ENCODE measurements around the gene ASTN2. TPM values are rescaled to one million over a fixed set of nuclear protein-coding genes. Genes with fewer than 3 reads are reported as not detected.

ASTN2 gene
- total and polyA plus RNA-seq, 10 of the 15 experiments (the other 5 are each of a cell fraction or from before 2014, with no cell fraction given): 1.4 to 15.7 (median 7.0) TPM

- TF ChIP-seq YY1 (IDR thresholded peaks at IDR 0.05; ENCODE audit: low read depth, low read length) (no peak), BMI1 (IDR thresholded peaks at IDR 0.05; ENCODE audit: borderline replicate concordance) (no peak), ZNF207 (IDR thresholded peaks at IDR 0.05; ENCODE audit: borderline replicate concordance) (no peak), SUZ12 (IDR thresholded peaks at IDR 0.05; ENCODE audit: unreplicated experiment) (no peak), USF1 (IDR thresholded peaks at IDR 0.05; ENCODE audit: borderline replicate concordance, extremely low read length, insufficient read depth, low read depth, low read length) (no peak), WRNIP1 (IDR thresholded peaks at IDR 0.05; ENCODE audit: borderline replicate concordance, low read depth, low read length) (no peak)
These were observed 924.5 kb downstream of the ASTN2 start for GRCh38 chr9:116490321-116490720.

GRCh38 chr9:116488373-116488772, 926.5 kb downstream of the ASTN2 start:
- POLR2A ChIA-PET: no interaction called here
- BruUV-seq (replicated peaks): no TSS peak
- FAIRE-seq: no peak

More at GRCh38 chr9:116490321-116490720, 924.5 kb downstream of the ASTN2 start:
- no peaks in the 10 kb centered on the region for H3K4me1 ChIP-seq (ENCODE audit: control insufficient read depth, insufficient read depth, low read length)
- intact Hi-C loops (cut with micrococcal nuclease; ENCODE audit: unreplicated experiment): loop anchor here (10.0 kb wide), 3 partner anchors 156 to 326 kb away; no protein-coding TSS in a partner anchor
- ChIA-PET CTCF (interaction anchor here (2.1 kb wide), 1 partner anchor 327 kb away, joined by 6 read pairs; no protein-coding TSS in a partner anchor), POLR2A (no interaction called here), RAD21 (ENCODE audit: unreplicated experiment) (no interaction called here), SMC1A (ENCODE audit: uncharacterized antibody, unreplicated experiment) (interaction anchor here (0.6 kb wide), 1 partner anchor 14 kb away, joined by 3 read pairs; no protein-coding TSS in a partner anchor)
- no TSS peak for BruUV-seq (replicated peaks)
- H3K36me3 ChIP-seq (ENCODE audit: control insufficient read depth in 2 of 2, insufficient read depth in 2 of 2, low read length in 1 of 2): no peaks in the 10 kb centered on the region
- WGBS (ENCODE audit: insufficient coverage, insufficient replicate concordance, low lambda C conversion rate, missing lambda C conversion rate): 100% methylated on average over 1 of the region's 1 CpG
- no peak overlapping the region for H3K4me3 ChIP-seq
- FAIRE-seq (no peak), DNase-seq (ENCODE audit: low read depth, low spot score) (no peak), ATAC-seq (no peak)
- no peaks in the 10 kb centered on the region for H4K20me1 ChIP-seq (ENCODE audit: control insufficient read depth, insufficient read depth)
- H3K27ac ChIP-seq (ENCODE audit: control insufficient read depth, insufficient read depth): no peak overlapping the region
- H3K4me2 ChIP-seq (ENCODE audit: control insufficient read depth, insufficient read depth): no peak overlapping the region
- no peaks in the 10 kb centered on the region for H3K9me3 ChIP-seq (replicated peaks; ENCODE audit: control insufficient read depth, insufficient read depth, low read length)
- in situ Hi-C loops (cut with MboI): no loop called here
- no peak overlapping the region for H2AFZ ChIP-seq (ENCODE audit: control insufficient read depth, low read depth, low read length)
- H3K27me3 ChIP-seq (replicated peaks in 1 of 2; ENCODE audit: control insufficient read depth in 2 of 2, insufficient read depth in 2 of 2, low read length in 1 of 2): no peaks in the 10 kb centered on the region
- no peak overlapping the region for H3K9ac ChIP-seq (ENCODE audit: control insufficient read depth, insufficient read depth, low read length)
- H3K79me2 ChIP-seq (ENCODE audit: control insufficient read depth, insufficient read depth, low read length): no peaks in the 10 kb centered on the region

More at GRCh38 chr9:116488373-116488772, 926.5 kb downstream of the ASTN2 start:
- SMC1A ChIA-PET (ENCODE audit: uncharacterized antibody, unreplicated experiment): no interaction called here
- DNase-seq (ENCODE audit: low read depth, low spot score) (no peak), ATAC-seq (no peak)
- Histone ChIP-seq H3K4me1 (ENCODE audit: control insufficient read depth, insufficient read depth, low read length) (no peaks in the 10 kb centered on the region), H3K4me3 (no peak overlapping the region), H3K36me3 (ENCODE audit: control insufficient read depth in 2 of 2, insufficient read depth in 2 of 2, low read length in 1 of 2) (no peaks in the 10 kb centered on the region), H3K79me2 (ENCODE audit: control insufficient read depth, insufficient read depth, low read length) (no peaks in the 10 kb centered on the region), H2AFZ (ENCODE audit: control insufficient read depth, low read depth, low read length) (no peak overlapping the region), H3K4me2 (ENCODE audit: control insufficient read depth, insufficient read depth) (no peak overlapping the region), H3K27me3 (replicated peaks in 1 of 2; ENCODE audit: control insufficient read depth in 2 of 2, insufficient read depth in 2 of 2, low read length in 1 of 2) (no peaks in the 10 kb centered on the region), H3K9ac (ENCODE audit: control insufficient read depth, insufficient read depth, low read length) (no peak overlapping the region), H3K9me3 (replicated peaks; ENCODE audit: control insufficient read depth, insufficient read depth, low read length) (no peaks in the 10 kb centered on the region), H4K20me1 (ENCODE audit: control insufficient read depth, insufficient read depth) (no peaks in the 10 kb centered on the region; the same call in 1 of the 2 replicates), H3K27ac (ENCODE audit: control insufficient read depth, insufficient read depth) (no peak overlapping the region)
- RAD21 ChIA-PET (ENCODE audit: unreplicated experiment): no interaction called here
- in situ Hi-C loops (cut with MboI) (no loop called here), intact Hi-C loops (cut with micrococcal nuclease; ENCODE audit: unreplicated experiment) (no loop called here)
- TF ChIP-seq ZNF592 (IDR thresholded peaks at IDR 0.05): no peak
- no peak for TF ChIP-seq RELA (IDR thresholded peaks at IDR 0.05; ENCODE audit: borderline replicate concordance, partially characterized antibody)
- no peak for TF ChIP-seq CTCF (IDR thresholded peaks at IDR 0.05 in 2 of 3, conservative IDR thresholded peaks at IDR 0.05 in 1 of 3; ENCODE audit: control insufficient read depth in 2 of 3, extremely low read depth in 1 of 3, insufficient read depth in 1 of 3, low read depth in 3 of 3, low read length in 3 of 3)
- no peak for TF ChIP-seq LARP7 (IDR thresholded peaks at IDR 0.05)
- no peak for TF ChIP-seq BCL11A (IDR thresholded peaks at IDR 0.05; ENCODE audit: low read depth, low read length)
- CTCF ChIA-PET: no interaction called here
- WGBS (ENCODE audit: insufficient coverage, insufficient replicate concordance, low lambda C conversion rate, missing lambda C conversion rate): 62% methylated on average over 1 of the region's 1 CpG
